Ovary (tissue), 3 donors: ENCODE data around the gene SHANK2.

Experiments
- EP300 ChIP-seq: sonication (generic); formaldehyde crosslinking; IDR thresholded peaks from one replicate; pipeline ENCODE4 v1.6.1; 2017; ENCODE audit warnings: antibody characterized with exemption
- POLR2A ChIP-seq: fragments of 450-650 bp; IDR thresholded peaks from one replicate; pipeline ENCODE4 v1.6.1; 2017; ENCODE audit warnings: antibody characterized with exemption, mild to moderate bottlenecking, moderate library complexity
- TF ChIP-seq, protein P1 (sequence below), 3 donors: fragments of 450-650 bp in 2 of 3; fragments of 200-600 bp in 1 of 3; IDR thresholded peaks; one replicate each; pipeline versions ENCODE4 v1.5.1 to v1.8.0; 2016 to 2022; ENCODE audit warnings: antibody characterized with exemption in 3 of 3, mild to moderate bottlenecking in 1 of 3
- donor health status: DM: no; HTN: no; CAD: no.

DNA sequence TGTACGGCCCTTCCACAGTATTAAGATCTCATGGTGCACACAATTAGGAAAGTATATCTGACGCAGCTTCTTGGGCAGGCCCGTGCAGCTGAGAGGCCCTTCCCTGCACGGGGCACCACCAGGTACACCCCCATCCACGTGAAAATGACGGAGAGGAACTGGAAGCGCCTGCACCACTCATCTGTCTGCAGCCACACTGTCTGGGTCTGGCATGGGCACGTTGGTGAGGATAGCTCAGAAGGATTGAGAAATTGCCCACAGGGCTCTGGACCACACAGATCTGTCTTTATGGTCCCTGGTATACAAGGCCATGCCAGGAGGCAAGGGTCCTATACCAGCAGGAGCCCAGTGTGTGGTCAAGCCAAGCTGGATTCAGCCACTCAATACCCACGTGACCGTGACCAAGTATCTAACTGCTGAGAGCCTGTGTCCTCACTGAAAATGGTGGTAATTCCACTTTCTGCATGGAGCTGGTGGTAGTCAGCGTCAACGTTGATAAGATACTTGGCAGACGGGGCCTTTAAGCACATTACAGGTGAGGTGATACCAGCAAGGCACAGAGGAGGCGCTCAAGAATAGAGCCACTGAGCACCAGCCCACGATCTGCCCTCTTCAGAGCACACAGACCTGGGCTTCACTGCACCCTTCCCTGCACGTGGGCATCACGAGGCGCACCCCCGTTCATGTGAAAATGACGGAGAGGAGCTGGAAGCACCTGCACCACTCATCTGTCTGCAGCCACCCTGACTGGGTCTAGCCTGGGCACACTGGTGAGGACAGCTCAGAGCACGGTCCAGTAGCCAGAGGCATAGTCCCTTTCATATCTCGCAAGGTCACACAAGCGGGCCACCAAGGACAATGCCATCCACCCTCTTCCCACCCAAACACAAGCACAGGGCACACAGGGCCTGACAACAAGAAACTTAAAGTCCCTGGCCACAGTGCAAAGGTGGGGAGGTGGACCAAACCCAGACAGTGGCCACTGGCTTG is 28.4 kb downstream of the SHANK2 start:
- TF ChIP-seq, protein P1, sequence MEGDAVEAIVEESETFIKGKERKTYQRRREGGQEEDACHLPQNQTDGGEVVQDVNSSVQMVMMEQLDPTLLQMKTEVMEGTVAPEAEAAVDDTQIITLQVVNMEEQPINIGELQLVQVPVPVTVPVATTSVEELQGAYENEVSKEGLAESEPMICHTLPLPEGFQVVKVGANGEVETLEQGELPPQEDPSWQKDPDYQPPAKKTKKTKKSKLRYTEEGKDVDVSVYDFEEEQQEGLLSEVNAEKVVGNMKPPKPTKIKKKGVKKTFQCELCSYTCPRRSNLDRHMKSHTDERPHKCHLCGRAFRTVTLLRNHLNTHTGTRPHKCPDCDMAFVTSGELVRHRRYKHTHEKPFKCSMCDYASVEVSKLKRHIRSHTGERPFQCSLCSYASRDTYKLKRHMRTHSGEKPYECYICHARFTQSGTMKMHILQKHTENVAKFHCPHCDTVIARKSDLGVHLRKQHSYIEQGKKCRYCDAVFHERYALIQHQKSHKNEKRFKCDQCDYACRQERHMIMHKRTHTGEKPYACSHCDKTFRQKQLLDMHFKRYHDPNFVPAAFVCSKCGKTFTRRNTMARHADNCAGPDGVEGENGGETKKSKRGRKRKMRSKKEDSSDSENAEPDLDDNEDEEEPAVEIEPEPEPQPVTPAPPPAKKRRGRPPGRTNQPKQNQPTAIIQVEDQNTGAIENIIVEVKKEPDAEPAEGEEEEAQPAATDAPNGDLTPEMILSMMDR (IDR thresholded peaks at IDR 0.05) = no peak
- TF ChIP-seq POLR2A (no peak), EP300 (no peak)
